ENCODE results near the gene TUBB6.

The TUBB6 gene

DNA sequence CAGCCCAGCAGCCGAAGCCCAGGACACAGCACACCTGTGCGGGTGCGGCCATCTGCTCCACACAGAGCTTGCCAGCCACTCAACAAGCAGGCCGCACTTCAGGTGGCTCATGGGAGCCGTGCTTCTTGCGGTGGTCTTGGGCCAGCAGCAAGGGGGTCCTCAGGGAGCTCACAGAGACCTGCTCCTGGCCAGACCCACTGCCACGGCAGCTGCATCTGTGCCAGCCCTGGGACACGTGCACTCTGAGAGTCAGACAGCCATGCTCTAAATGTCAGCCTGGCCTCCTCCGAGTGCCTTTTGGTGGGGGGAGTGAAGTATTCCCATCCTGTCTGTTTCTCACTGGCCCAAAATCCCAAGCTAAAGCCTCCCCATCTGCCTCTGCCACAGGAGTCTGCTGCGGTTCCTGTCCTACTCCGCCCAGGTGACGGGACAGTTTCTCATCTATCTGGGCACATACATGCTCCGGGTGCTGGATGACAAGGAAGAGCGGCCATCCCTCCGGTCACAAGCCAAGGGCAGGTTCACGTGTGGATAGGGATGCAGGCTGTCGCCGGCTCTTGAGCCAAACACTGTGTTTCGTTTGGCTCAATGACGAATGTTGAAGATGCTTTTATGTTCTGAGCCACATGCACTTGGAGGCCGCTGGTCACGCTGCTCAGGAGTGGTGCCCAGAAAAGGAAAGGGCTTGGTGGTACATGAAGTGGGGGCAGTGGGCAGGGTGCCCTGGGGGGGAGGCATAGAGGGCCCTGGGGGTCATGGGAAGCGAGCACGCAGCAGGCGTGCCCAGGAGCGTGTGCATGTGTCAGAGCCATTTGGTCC lies 31.1 kb upstream of the TUBB6 start:
- no peak for TF ChIP-seq CTCF (IDR thresholded peaks at IDR 0.05)

- TF ChIP-seq CTCF (IDR thresholded peaks at IDR 0.05): peak; percentile 37
Observed at GRCh38 chr18:12278215-12278671, 29.8 kb upstream of the TUBB6 start.

DNA sequence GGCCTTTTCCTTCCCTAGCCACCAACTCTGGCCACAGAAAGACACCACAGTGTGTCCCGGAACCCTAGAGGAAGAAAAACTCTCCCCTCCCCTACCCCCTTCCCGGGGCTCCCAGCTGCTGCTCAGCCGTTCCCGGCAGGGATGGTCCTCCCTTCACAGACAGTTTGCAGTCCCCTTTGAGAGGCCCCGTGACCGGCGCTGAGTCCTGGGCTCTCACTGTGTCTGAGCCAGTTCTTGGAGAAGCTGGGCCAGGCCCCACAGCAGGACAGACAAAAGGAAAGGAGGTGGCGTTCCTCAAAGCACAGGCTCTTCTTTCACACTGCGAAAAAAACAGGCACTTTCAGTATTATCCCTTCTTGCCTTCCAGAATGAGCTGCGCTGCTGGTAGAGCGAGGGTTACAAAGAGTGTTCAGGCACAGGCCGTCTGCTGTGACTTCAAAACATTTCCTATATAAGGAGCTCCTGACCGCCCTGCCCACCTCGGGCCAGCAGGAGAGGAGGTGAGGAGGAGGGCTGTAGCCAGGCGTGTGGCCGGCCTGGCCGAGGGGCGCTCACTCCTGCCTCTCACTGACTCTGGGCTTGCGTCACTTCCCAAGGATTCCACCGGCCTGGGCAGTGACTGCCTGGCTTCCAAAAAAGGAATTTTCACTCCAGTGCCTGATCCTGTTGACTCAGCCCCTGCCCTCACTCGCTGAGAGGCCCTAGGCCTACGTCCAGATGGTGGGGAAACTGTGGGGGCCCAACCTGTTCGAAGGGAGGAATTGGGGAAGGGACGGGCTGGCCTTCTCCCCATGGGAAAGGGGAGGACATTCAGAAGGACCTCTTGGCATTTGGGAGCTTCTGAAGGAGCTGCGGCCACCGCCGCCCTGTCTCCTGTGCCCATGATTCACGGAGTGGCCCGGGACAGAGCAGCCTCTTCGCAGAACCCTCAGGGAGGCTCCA lies 29.0 kb upstream of the TUBB6 start:
- TF ChIP-seq CTCF (IDR thresholded peaks at IDR 0.05): no peak

DNA sequence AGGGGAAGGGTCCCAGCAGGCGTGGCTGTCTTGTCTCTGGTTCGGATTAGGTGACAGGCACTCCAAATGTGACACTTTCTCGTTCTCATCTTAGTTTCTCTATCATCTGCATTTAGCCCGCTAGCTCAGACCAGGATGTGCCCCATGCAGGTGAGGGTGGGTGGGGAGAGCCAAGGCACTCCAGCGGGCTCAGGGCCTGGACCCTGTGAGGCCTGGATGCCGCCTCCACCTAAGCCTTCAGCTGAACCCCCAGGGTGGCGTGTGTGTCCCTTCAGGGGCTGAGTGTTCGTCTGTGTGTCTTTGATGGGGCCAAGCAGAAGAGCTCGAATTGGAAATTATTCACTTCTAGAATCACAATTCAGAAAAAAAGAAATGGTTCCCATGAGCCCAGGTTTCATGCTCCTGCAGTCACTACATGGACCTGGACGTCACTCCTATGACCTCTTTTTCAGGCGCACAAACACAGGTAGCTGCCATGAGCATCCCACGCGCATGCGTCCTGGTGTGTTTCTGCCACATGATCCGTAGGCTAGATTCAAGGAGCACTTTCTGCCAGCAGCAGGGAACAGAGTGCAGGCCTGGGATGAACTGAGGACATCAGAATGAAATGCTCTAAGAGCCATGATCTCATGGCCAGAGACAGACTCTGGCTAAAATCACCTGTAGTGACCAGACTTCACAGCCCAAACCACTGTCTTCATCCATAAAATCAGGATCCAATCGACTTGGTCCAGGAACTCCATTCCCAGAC lies 28.1 kb upstream of the TUBB6 start:
- no peak for TF ChIP-seq CTCF (IDR thresholded peaks at IDR 0.05)

DNA sequence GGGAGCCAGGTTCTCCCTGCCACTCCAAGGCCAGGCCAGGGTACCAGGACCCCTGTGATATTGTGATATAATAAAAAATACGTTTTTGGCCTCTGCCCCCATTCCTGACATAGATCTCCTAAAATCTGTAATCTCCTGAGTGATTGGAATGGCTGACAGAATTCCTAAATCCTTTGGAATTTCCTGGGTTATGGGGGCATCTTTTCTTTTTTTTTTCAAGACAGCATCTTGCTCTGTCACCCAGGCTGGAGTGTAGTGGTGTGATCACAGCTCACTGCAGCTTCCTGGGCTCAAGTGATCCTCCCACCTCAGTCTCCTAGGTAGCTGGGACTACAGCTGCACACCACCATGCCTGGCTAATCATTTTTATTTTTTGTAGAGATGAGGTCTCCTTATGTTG lies 26.2 kb upstream of the TUBB6 start:
- TF ChIP-seq CTCF (IDR thresholded peaks at IDR 0.05): no peak

- TF ChIP-seq CTCF (IDR thresholded peaks at IDR 0.05): no peak
Observed at GRCh38 chr18:12282442-12283039, 25.5 kb upstream of the TUBB6 start.

- TF ChIP-seq CTCF (IDR thresholded peaks at IDR 0.05): no peak
Observed at GRCh38 chr18:12283256-12283655, 24.8 kb upstream of the TUBB6 start.
